HEK293T (cell line): Measurements from ENCODE around the gene ANXA9.

Experiments used
- FOXK2 ChIP-seq: fragments of 450-650 bp; IDR thresholded peaks from 2 replicates; pipeline ENCODE4 v1.6.1; 2016; ENCODE audit warnings: mild to moderate bottlenecking
- L3MBTL2 ChIP-seq: fragments of 450-650 bp; conservative IDR thresholded peaks from 2 replicates; pipeline ENCODE4 v1.6.1; 2016; ENCODE audit warnings: mild to moderate bottlenecking
- PKNOX1 ChIP-seq: fragments of 450-650 bp; IDR thresholded peaks from 2 replicates; pipeline ENCODE4 v1.6.1; 2016
- SP1 ChIP-seq: fragments of 450-650 bp; IDR thresholded peaks from 2 replicates; pipeline ENCODE4 v1.6.1; 2017

- TF ChIP-seq L3MBTL2: no peak
- TF ChIP-seq PKNOX1: no peak
- TF ChIP-seq SP1: no peak
- TF ChIP-seq FOXK2: no peak
Observed at GRCh38 chr1:150999051-150999674, 17.1 kb downstream of the ANXA9 start.
